H1 (cell line): ENCODE measurements around the gene ITGA8. TPM values are rescaled to one million over a fixed set of nuclear protein-coding genes. Genes with fewer than 3 reads are reported as not detected.

Experiments
- CTCF ChIA-PET: fragments of 300-600 bp; sonication (Branson Sonifier 250); formaldehyde crosslinking; loops from one replicate; lab custom pipeline; 2021; ENCODE audit not compliant: partially characterized antibody; lab: Charles Lee
- POLR2A ChIA-PET: fragments of 300-600 bp; sonication (Branson Sonifier 250); formaldehyde crosslinking; loops from one replicate; lab custom pipeline; 2021; ENCODE audit warnings: inconsistent platforms; ENCODE audit not compliant: partially characterized antibody; lab: Charles Lee
- DNase-seq, 2 experiments: peaks; one replicate each; pipeline versions ENCODE4 v3.0.0 to v3.0.0-alpha.2; 2010 to 2022; ENCODE audit warnings: low spot score in 2 of 2, low read depth in 1 of 2, mixed read lengths in 1 of 2
- FAIRE-seq: peaks from 2 replicates; lab custom pipeline; 2011; peaks lifted over from hg19 to GRCh38; lab: Jason Lieb, UNC
- H2AFZ ChIP-seq: 2 replicates; pipeline ENCODE4 v1.8.1; 2012; ENCODE audit warnings: low read length, inconsistent platforms
- H2AK5ac ChIP-seq: 2 replicates; pipeline ENCODE4 v1.6.1; 2013; ENCODE audit warnings: low read depth, low read length
- H2BK120ac ChIP-seq: replicated peaks from 2 replicates; pipeline ENCODE3; 2013; ENCODE audit warnings: low read depth, low read length, inconsistent platforms
- H2BK12ac ChIP-seq: 2 replicates; pipeline ENCODE4 v1.6.1; 2013; ENCODE audit warnings: low read depth, low read length
- H2BK15ac ChIP-seq: 2 replicates; pipeline ENCODE4 v1.6.1; 2013; ENCODE audit warnings: low read length
- H2BK20ac ChIP-seq: 2 replicates; pipeline ENCODE4 v1.6.1; 2013; ENCODE audit warnings: low read length
- H2BK5ac ChIP-seq: 2 replicates; pipeline ENCODE4 v1.6.1; 2013; ENCODE audit warnings: low read depth, low read length
- H3K14ac ChIP-seq: 2 replicates; pipeline ENCODE4 v1.6.1; 2013; ENCODE audit warnings: inconsistent platforms; ENCODE audit not compliant: insufficient read length
- H3K18ac ChIP-seq: 2 replicates; pipeline ENCODE4 v1.6.1; 2013; ENCODE audit warnings: low read length; ENCODE audit errors: extremely low read depth
- H3K23ac ChIP-seq: 2 replicates; pipeline ENCODE4 v1.6.1; 2013; ENCODE audit warnings: inconsistent platforms; ENCODE audit not compliant: insufficient read length
- H3K23me2 ChIP-seq: 2 replicates; pipeline ENCODE4 v1.6.1; 2013; ENCODE audit warnings: low read depth, low read length
- H3K27ac ChIP-seq: 2 replicates; pipeline ENCODE4 v1.6.1; 2011; ENCODE audit warnings: low read depth, low read length, inconsistent platforms
- H3K27me3 ChIP-seq, 4 experiments: replicated peaks in 1 of 4; 1 replicate in 1 of 4; 2 replicates in 3 of 4; pipeline versions ENCODE4 v1.6.1 to v1.8.1; 2011 to 2013; ENCODE audit warnings: low read length in 3 of 4, mild to moderate bottlenecking in 3 of 4, inconsistent platforms in 2 of 4, mixed read lengths in 2 of 4, moderate library complexity in 1 of 4; ENCODE audit not compliant: control insufficient read depth in 3 of 4, insufficient read depth in 3 of 4; ENCODE audit errors: extremely low read depth in 1 of 4
- H3K36me3 ChIP-seq, 4 experiments: 2 replicates each; pipeline versions ENCODE4 v1.6.1 to v1.8.1; 2011 to 2013; ENCODE audit warnings: mild to moderate bottlenecking in 4 of 4, low read length in 3 of 4, moderate library complexity in 2 of 4, control low read depth in 1 of 4, inconsistent platforms in 1 of 4; ENCODE audit not compliant: insufficient read depth in 4 of 4, control insufficient read depth in 2 of 4
- H3K4ac ChIP-seq: replicated peaks from 2 replicates; pipeline ENCODE3; 2013; ENCODE audit warnings: low read length, low read depth, mixed read lengths, inconsistent platforms; ENCODE audit not compliant: insufficient read length
- H3K4me1 ChIP-seq, 4 experiments: replicated peaks in 1 of 4; 1 replicate in 1 of 4; 2 replicates in 3 of 4; pipeline versions ENCODE4 v1.6.1 to v1.8.1; 2011 to 2013; ENCODE audit warnings: low read length in 3 of 4, inconsistent platforms in 2 of 4, mixed read lengths in 1 of 4; ENCODE audit not compliant: insufficient read depth in 4 of 4, control insufficient read depth in 3 of 4
- H3K4me2 ChIP-seq, 2 experiments: 2 replicates each; pipeline versions ENCODE4 v1.6.1 to v1.8.1; 2011 to 2013; ENCODE audit warnings: low read depth in 2 of 2, low read length in 2 of 2, control low read depth in 1 of 2, inconsistent platforms in 1 of 2, mild to moderate bottlenecking in 1 of 2; ENCODE audit not compliant: insufficient read depth in 1 of 2
- H3K4me3 ChIP-seq, 4 experiments: fragments of 200-600, 300-600 bp in 1 of 4; sonication (generic), shearing (Covaris generic), sonication (Bioruptor Twin) in 1 of 4; 2 replicates each; pipeline versions ENCODE4 v1.5.1 to v1.8.1; 2011 to 2016; ENCODE audit warnings: low read length in 4 of 4, low read depth in 3 of 4, control low read depth in 2 of 4, inconsistent platforms in 2 of 4, mild to moderate bottlenecking in 2 of 4, mixed read lengths in 1 of 4, moderate library complexity in 1 of 4; ENCODE audit not compliant: insufficient read depth in 2 of 4; ENCODE audit errors: extremely low read depth in 1 of 4
- H3K56ac ChIP-seq: replicated peaks from 2 replicates; pipeline ENCODE3; 2013; ENCODE audit warnings: low read depth, mild to moderate bottlenecking, mixed read lengths, low read length, inconsistent platforms; ENCODE audit not compliant: insufficient read length
- H3K79me1 ChIP-seq: 2 replicates; pipeline ENCODE4 v1.6.1; 2013; ENCODE audit warnings: low read depth, low read length, control low read depth
- H3K79me2 ChIP-seq, 2 experiments: 2 replicates each; pipeline versions ENCODE4 v1.6.1 to v1.8.1; 2012 to 2013; ENCODE audit warnings: low read length in 2 of 2, mild to moderate bottlenecking in 2 of 2, inconsistent platforms in 1 of 2; ENCODE audit not compliant: insufficient read depth in 2 of 2, control insufficient read depth in 1 of 2
- H3K9ac ChIP-seq, 4 experiments: replicated peaks in 1 of 4; 1 replicate in 1 of 4; 2 replicates in 3 of 4; pipeline versions ENCODE4 v1.6.1 to v1.8.1; 2011 to 2013; ENCODE audit warnings: low read depth in 3 of 4, low read length in 3 of 4, control low read depth in 2 of 4, mild to moderate bottlenecking in 2 of 4, moderate library complexity in 2 of 4, inconsistent platforms in 1 of 4; ENCODE audit errors: extremely low read depth in 1 of 4
- H3K9me3 ChIP-seq, 2 experiments: 2 replicates each; pipeline versions ENCODE4 v1.6.1 to v1.8.1; 2012 to 2013; ENCODE audit warnings: mild to moderate bottlenecking in 2 of 2, moderate library complexity in 2 of 2, control low read depth in 1 of 2, inconsistent platforms in 1 of 2, low read depth in 1 of 2, low read length in 1 of 2, mixed read lengths in 1 of 2; ENCODE audit not compliant: insufficient read depth in 2 of 2
- H4K20me1 ChIP-seq, 2 experiments: replicated peaks in 1 of 2; 2 replicates each; pipeline versions ENCODE3 to v1.8.1; 2011 to 2013; ENCODE audit warnings: inconsistent platforms in 2 of 2, low read length in 2 of 2, mild to moderate bottlenecking in 1 of 2; ENCODE audit not compliant: insufficient read depth in 2 of 2, control insufficient read depth in 1 of 2
- H4K5ac ChIP-seq: 2 replicates; pipeline ENCODE4 v1.6.1; 2013; ENCODE audit warnings: low read length, low read depth, mixed read lengths, inconsistent platforms; ENCODE audit not compliant: insufficient read length
- H4K8ac ChIP-seq: 2 replicates; pipeline ENCODE4 v1.8.0; 2013; ENCODE audit warnings: mild to moderate bottlenecking, moderate library complexity, low read length, inconsistent platforms; ENCODE audit not compliant: insufficient read depth; ENCODE audit errors: extremely low read depth
- H4K91ac ChIP-seq: replicated peaks from 2 replicates; pipeline ENCODE3; 2013; ENCODE audit warnings: low read length, mixed read lengths, inconsistent platforms; ENCODE audit not compliant: insufficient read length
- MAFK ChIP-seq: IDR thresholded peaks from 2 replicates; pipeline ENCODE4 v1.6.1; 2012; ENCODE audit warnings: low read depth, mild to moderate bottlenecking, improper control_type of control experiment, low read length
- WGBS, 2 experiments: shearing (Covaris generic) in 1 of 2; methylation state at CpG; one replicate each; pipeline versions ENCODE4 v1.1.6 to v1.1.7; 2013 to 2015; ENCODE audit warnings: low lambda C conversion rate in 2 of 2, mixed read lengths in 2 of 2, inconsistent platforms in 1 of 2, low coverage in 1 of 2, missing lambda C conversion rate in 1 of 2; ENCODE audit not compliant: insufficient replicate concordance in 2 of 2, insufficient coverage in 1 of 2, insufficient read length in 1 of 2; ENCODE audit errors: extremely low coverage in 1 of 2, missing lambda C conversion rate in 1 of 2; 5-methylcytosine and 5-hydroxymethylcytosine counted together
- polyA plus RNA-seq, 7 experiments: library from polyadenylated mRNA; depleted of rRNA in 3 of 7; stranded (reverse) in 5 of 7; unstranded in 2 of 7; fragments of >200 nt in 5 of 7; fragments of 200-250 nt in 2 of 7; gene quantifications; 1 replicate in 5 of 7; 2 replicates in 1 of 7; 4 replicates in 1 of 7; pipeline versions ENCODE4 v1.2.1 to v1.2.3, GENCODE V29; 2011 to 2013; ENCODE audit warnings: missing spikeins in 2 of 7, mixed read lengths in 2 of 7
- total RNA-seq: library from RNA; stranded (reverse); fragmentation: NEBNext Ultra II Directional; extraction: Animal tissue kit (Norgen Biotek cat#: 25700); gene quantifications from 2 replicates; pipeline ENCODE4 v1.2.1, GENCODE V29; 2021
- TF ChIP-seq, protein P1 (sequence below): IDR thresholded peaks from 2 replicates; pipeline ENCODE4 v1.6.1; 2011; ENCODE audit warnings: low read depth, mild to moderate bottlenecking, low read length; ENCODE audit not compliant: insufficient read depth

Gene ITGA8
- total and polyA plus RNA-seq, 2 of the 8 experiments (the other 6 are each of a cell fraction or from before 2014, with no cell fraction given), result not detected

DNA sequence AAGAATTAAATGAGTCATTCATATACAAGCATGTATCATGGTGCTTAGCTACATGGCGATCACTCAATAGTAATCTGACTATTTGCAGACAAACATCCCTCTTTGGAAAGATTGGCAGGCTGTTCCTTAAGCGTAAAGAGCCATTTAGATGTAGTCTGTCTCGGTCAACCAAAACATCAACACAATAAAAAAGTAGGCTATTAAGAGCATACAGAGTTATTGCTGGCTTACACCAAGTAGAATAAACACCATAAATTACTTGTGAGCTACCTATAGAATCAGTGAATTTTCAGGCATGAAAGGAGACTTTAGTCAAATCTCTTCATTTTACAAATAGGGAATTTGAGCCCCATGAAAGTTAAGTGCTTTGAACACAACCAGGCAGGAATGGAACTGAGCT is 176.9 kb downstream of the ITGA8 start:
- Histone ChIP-seq H3K27ac (no peak overlapping the region), H2BK20ac (no peak overlapping the region), H3K14ac (no peak overlapping the region), H3K36me3 (no peaks in the 10 kb centered on the region), H3K27me3 (no peaks in the 10 kb centered on the region), H3K23me2 (no peaks in the 10 kb centered on the region), H3K79me2 (no peaks in the 10 kb centered on the region), H3K79me1 (no peaks in the 10 kb centered on the region), H3K9ac (no peak overlapping the region), H2BK12ac (no peak overlapping the region), H4K20me1 (no peaks in the 10 kb centered on the region), H2AK5ac (no peak overlapping the region), H3K4ac (no peak overlapping the region), H3K56ac (no peak overlapping the region), H3K23ac (no peak overlapping the region), H4K91ac (no peak overlapping the region), H4K8ac (no peak overlapping the region), H4K5ac (no peak overlapping the region), H3K4me2 (no peak overlapping the region), H3K18ac (no peak overlapping the region), H3K9me3 (peaks cover 3% of the 10 kb centered on the region in 2 experiments; a peak in 2 of 4 replicates), H2BK120ac (no peak overlapping the region), H2BK15ac (no peak overlapping the region), H2AFZ (no peak overlapping the region), H3K4me3 (no peak overlapping the region), H3K4me1 (no peaks in the 10 kb centered on the region), H2BK5ac (no peak overlapping the region)
- no peak for DNase-seq
- ChIA-PET CTCF (interaction anchor here (0.6 to 1.5 kb wide), 2 partner anchors 13 to 177 kb away, joined by 3 read pairs; partner anchors contain the start of gene ITGA8), POLR2A (no interaction called here)
- TF ChIP-seq MAFK, result no peak
- TF ChIP-seq, protein P1, sequence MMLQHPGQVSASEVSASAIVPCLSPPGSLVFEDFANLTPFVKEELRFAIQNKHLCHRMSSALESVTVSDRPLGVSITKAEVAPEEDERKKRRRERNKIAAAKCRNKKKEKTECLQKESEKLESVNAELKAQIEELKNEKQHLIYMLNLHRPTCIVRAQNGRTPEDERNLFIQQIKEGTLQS, result no peak
- no peak for FAIRE-seq
- WGBS, 2 experiments, result 98% methylated on average over 3 of the region's 3 CpGs; no CpG with 5 or more reads in 1 of the 2 experiments
